ENCODE data around the gene CCL23. TPM values are rescaled to one million over a fixed set of nuclear protein-coding genes. Genes with fewer than 3 reads are reported as not detected.

Gene CCL23
- total and polyA plus RNA-seq, 9 of the 15 experiments (the other 6 are each of a cell fraction or from before 2014, with no cell fraction given): not detected

- TF ChIP-seq, protein P1, sequence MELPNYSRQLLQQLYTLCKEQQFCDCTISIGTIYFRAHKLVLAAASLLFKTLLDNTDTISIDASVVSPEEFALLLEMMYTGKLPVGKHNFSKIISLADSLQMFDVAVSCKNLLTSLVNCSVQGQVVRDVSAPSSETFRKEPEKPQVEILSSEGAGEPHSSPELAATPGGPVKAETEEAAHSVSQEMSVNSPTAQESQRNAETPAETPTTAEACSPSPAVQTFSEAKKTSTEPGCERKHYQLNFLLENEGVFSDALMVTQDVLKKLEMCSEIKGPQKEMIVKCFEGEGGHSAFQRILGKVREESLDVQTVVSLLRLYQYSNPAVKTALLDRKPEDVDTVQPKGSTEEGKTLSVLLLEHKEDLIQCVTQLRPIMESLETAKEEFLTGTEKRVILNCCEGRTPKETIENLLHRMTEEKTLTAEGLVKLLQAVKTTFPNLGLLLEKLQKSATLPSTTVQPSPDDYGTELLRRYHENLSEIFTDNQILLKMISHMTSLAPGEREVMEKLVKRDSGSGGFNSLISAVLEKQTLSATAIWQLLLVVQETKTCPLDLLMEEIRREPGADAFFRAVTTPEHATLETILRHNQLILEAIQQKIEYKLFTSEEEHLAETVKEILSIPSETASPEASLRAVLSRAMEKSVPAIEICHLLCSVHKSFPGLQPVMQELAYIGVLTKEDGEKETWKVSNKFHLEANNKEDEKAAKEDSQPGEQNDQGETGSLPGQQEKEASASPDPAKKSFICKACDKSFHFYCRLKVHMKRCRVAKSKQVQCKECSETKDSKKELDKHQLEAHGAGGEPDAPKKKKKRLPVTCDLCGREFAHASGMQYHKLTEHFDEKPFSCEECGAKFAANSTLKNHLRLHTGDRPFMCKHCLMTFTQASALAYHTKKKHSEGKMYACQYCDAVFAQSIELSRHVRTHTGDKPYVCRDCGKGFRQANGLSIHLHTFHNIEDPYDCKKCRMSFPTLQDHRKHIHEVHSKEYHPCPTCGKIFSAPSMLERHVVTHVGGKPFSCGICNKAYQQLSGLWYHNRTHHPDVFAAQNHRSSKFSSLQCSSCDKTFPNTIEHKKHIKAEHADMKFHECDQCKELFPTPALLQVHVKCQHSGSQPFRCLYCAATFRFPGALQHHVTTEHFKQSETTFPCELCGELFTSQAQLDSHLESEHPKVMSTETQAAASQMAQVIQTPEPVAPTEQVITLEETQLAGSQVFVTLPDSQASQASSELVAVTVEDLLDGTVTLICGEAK (IDR thresholded peaks at IDR 0.05): no peak
- TF ChIP-seq, protein P1 (CRISPR knock-in tag; IDR thresholded peaks at IDR 0.05): no peak
- TF ChIP-seq, protein P2, sequence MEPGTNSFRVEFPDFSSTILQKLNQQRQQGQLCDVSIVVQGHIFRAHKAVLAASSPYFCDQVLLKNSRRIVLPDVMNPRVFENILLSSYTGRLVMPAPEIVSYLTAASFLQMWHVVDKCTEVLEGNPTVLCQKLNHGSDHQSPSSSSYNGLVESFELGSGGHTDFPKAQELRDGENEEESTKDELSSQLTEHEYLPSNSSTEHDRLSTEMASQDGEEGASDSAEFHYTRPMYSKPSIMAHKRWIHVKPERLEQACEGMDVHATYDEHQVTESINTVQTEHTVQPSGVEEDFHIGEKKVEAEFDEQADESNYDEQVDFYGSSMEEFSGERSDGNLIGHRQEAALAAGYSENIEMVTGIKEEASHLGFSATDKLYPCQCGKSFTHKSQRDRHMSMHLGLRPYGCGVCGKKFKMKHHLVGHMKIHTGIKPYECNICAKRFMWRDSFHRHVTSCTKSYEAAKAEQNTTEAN (CRISPR knock-in tag; IDR thresholded peaks at IDR 0.05): no peak
- TF ChIP-seq TCF7 (IDR thresholded peaks at IDR 0.05; ENCODE audit: borderline replicate concordance): no peak
- no peak for TF ChIP-seq MTF1 (CRISPR knock-in tag; IDR thresholded peaks at IDR 0.05; ENCODE audit: borderline replicate concordance)
- no peak for TF ChIP-seq U2AF2 (optimal IDR thresholded peaks at IDR 0.05; ENCODE audit: low read depth, low read length)
- no peak for TF ChIP-seq ZNF282 (CRISPR knock-in tag; IDR thresholded peaks at IDR 0.05)
- no peak for TF ChIP-seq ZNF785 (CRISPR knock-in tag; IDR thresholded peaks at IDR 0.05)
- TF ChIP-seq SREBF2 (CRISPR knock-in tag; IDR thresholded peaks at IDR 0.05): no peak
- no peak for TF ChIP-seq HMGN3 (IDR thresholded peaks at IDR 0.05; ENCODE audit: borderline replicate concordance, extremely low read depth, insufficient read length, low read depth, low read length)
- no peak for TF ChIP-seq FOS (IDR thresholded peaks at IDR 0.05; ENCODE audit: extremely low read depth, insufficient read length)
- TF ChIP-seq HDAC6 (IDR thresholded peaks at IDR 0.05; ENCODE audit: low read depth, low read length): no peak
- no peak for TF ChIP-seq ZNF395 (CRISPR knock-in tag; IDR thresholded peaks at IDR 0.05)
- no peak for TF ChIP-seq MITF (IDR thresholded peaks at IDR 0.05)
- no peak for TF ChIP-seq PURB (CRISPR knock-in tag; IDR thresholded peaks at IDR 0.05; ENCODE audit: low read depth)
These were observed 8.6 kb downstream of the CCL23 start (continued) for GRCh38 chr17:36008998-36009665.
